Activated naive CD4-positive, alpha-beta T cell treated with Interleukin-2 at 50 U/mL for 16 hours (primary cell): ENCODE data around the gene SIX5.

ENCODE experiments used
- DNase-seq: peaks from one replicate; pipeline ENCODE4 v3.0.0-alpha.2; 2020

Gene SIX5

DNA sequence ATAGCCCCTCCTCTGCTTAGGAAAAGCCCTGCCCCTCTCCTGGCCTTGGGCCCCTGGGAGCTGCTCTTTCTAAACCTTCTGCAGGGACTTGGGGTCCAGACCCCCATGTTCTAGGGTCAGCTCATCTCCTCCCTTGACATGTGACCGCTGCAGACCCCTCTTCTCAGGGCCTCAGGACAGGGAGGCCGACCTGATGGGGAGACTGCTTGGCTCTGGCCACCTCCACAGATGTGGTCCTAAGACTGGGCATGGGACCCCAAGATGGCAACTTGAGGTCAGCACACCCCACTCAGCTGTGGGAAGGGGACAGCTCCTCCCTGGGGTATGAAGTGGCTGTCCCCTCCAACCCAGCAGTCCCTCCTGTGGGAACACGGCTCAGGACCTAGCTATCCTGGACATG lies 3.9 kb upstream of the SIX5 start:
- no peak for DNase-seq

DNA sequence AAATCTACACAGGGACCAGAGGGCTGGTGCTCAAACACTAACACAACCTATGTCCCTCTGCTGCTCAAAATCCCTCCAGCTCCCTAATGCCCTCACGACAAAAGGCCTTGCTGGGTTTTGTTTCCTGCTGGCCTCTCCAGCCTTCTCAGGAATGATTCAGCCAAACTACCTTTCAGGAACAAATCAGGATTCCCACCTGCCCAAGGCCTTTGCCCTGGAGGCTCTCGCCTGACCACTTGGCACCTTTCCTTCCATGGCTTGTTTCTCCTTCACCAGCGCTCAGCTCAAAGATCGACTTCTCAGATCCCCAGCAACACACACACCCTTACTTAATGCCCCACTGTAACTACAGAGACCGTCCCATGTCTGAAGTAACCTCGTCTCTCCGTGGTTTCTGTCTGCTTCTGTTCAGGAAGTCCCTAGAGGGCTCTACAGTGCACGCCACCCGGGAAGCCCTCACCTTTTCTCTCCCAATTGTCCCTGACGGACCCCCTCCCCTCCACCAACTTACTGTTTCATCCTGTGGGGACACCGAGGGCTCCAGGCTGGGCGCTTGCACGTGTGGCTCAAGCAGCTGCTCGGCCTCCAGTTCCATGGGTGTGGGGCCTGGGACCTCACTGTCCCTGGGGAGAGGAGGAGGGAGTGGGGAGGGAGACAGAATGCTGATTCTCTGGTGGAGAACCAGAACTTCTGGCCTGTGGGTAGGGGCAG lies 3.2 kb upstream of the SIX5 start:
- DNase-seq: no peak

GRCh38 chr19:45771311-45771933 lies 2.4 kb upstream of the SIX5 start:
- DNase-seq: no peak

DNA sequence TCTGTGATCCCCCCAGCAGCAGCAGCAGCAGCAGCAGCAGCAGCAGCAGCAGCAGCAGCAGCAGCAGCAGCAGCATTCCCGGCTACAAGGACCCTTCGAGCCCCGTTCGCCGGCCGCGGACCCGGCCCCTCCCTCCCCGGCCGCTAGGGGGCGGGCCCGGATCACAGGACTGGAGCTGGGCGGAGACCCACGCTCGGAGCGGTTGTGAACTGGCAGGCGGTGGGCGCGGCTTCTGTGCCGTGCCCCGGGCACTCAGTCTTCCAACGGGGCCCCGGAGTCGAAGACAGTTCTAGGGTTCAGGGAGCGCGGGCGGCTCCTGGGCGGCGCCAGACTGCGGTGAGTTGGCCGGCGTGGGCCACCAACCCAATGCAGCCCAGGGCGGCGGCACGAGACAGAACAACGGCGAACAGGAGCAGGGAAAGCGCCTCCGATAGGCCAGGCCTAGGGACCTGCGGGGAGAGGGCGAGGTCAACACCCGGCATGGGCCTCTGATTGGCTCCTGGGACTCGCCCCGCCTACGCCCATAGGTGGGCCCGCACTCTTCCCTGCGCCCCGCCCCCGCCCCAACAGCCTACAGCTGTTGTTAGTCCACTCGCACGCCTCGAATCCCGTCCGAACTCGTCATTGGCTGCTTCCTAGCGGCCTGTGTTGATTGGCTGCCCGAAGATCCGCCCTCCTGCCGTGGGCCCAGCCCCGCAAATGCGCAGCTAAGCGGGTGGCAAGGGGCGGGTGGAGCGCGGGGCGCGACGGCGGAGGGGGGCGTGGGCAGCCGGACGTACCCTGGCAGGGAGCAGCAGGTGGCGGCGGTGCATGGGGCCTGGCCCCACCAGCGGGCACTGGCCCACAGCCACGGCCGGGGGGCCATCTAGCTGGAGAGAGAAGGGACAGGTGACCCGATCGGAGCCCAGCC lies 1.4 kb upstream of the SIX5 start:
- peak; percentile 90 for DNase-seq

GRCh38 chr19:45769821-45770191 lies 754 bp upstream of the SIX5 start:
- DNase-seq: peak; percentile 60

GRCh38 chr19:45768655-45768983 lies 433 bp downstream of the SIX5 start:
- peak; percentile 44 for DNase-seq

- DNase-seq: no peak
These were observed 984 bp downstream of the SIX5 start for GRCh38 chr19:45767881-45768654.

- DNase-seq: no peak
These were observed 1.6 kb downstream of the SIX5 start for GRCh38 chr19:45767410-45767880.

GRCh38 chr19:45766869-45767346 lies 2.1 kb downstream of the SIX5 start:
- no peak for DNase-seq

DNA sequence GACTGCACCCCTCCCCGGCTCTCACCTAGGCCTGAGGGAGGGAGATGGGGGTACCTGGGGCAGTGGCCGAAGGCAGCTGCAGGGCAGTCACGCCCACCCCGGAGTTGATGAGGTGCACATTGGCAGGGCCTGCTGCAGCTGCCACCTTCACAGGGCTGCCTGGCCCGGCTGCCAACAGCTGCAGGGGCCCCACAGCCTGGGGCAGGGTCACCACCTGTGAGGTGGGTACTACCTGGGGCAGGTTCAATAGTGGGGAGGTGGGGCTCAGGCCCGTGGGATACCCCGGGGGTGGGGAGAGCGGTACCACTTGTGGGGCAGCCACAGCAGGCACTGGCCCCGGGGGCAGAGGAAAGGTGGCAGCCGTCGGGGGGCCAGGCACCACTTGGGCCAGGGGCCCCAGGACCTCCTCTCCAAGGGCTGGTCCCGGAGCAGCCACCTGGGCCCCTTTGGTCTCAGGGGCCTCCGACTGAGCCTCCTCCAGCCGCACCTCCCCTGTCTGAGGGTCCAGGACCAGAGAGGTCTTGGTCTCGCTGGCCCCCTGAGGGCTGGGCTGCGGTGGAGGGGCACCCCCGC lies 2.7 kb downstream of the SIX5 start:
- DNase-seq: no peak

DNA sequence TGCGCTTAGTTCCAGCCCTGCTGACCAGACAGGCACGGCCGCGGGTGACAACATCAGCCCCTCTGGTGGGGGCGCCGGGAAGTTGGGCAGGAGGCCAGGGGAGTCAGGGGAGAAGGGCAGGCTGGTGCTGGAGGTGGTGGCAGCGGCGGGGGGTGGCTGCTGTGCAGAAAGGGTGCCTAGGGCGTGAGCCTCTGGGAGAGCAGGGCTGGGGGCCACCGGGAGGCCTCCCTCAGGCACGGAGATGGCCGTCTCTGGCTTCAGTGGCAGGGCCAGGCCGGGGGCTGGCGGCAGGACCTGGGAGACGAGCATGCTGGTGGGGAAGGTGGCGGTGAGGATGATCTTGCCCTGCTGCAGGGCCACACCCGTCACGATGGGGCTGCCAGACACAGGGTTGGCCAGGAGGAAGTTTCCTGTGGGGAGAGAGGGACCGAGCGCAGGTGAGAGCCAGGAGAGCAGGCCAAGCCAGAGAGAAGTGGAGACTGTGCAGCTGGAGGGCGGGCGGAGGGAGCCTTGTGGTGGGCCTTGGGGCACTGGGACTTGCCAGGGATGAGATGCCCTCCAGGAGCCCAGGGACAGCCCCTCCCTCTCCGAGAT lies 3.3 kb downstream of the SIX5 start:
- DNase-seq: no peak

GRCh38 chr19:45764945-45765701 lies 3.9 kb downstream of the SIX5 start:
- no peak for DNase-seq

DNA sequence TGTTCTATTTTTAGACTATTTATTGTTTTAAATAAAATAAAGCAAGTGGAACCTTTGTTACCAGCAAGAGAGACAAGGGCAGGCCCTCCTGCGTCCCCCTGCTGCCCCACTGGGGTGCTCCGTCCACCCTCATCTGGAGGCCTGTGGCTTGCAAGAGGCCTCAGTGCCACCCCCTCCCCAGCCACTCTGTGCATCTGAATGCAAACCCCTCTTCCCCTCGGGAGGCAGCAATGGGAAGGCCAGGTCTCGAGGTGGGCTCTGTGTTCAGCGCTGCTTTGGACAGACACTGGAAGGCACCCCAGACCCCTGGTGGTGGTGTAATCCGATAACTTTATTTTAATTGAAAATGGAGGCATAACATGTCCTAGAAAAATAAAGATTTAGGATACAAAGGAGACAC lies 4.6 kb downstream of the SIX5 start:
- no peak for DNase-seq

DNA sequence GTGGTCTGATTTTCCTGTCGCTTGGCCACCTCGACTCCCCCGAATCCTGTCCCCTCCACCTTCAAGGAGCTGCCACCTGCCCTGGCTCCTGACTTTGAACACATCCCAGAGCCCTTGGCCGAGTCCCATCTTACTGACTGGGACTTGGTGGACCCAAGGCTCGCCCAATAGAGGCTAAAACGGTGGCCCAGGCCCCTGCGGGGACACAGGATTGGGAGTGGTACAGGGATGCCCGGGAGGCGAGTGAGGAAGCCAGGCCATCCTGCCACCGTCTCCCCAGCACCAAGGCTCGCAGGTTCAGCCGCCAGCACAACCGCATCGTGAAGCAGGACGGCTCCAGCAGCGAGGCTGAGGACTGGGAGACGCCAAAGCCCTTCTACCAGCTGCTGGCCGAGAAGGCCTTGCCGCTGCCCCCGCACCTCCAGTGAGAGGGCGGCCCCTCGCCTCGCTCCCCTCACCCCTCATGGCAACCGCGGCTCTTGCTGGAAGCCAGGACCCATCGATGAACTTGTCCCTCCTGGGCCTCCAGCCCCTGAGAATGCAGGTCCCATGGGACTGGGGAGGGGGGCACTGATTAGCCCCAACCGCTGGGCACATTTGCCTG lies 5.3 kb downstream of the SIX5 start:
- no peak for DNase-seq

DNA sequence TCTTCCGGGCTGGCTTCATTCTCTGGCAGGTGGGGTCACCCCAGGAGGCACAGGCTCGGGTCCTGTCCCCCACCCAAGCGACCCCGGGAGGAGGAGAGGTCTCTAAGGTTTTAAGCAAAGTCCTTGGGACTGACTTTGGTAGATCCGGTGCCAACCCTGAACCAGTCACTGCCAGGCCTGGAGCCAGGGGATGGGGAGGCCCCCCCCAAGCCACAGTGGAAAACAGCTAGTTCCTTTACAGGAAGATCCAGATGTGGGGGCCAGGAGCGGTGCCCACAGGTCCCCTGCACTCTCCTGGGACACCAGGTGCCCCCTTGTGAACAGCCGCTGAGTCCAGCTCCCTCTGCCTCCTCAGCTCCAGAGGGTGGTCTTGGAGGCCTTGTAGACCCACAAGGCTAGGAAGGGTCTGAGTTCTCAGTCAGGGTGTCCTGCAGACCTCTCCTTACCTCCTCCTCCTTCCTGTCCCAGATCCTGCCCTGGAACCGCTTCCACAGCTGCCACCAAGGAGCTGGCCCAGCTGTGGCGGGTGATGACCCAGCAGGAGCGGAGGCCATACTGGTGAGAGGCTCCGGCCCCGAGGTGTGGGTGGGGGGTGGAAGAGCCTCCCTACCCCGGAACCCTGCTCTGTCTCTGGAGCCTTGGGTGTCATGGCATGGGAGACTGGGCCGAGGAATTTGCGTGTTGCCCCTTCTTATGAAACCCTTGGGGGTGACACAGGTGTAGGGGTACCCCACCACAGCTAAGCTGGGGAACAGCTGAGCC lies 6.0 kb downstream of the SIX5 start:
- DNase-seq: no peak

- no peak for DNase-seq
These were observed 7.3 kb downstream of the SIX5 start for GRCh38 chr19:45761714-45762113.

DNA sequence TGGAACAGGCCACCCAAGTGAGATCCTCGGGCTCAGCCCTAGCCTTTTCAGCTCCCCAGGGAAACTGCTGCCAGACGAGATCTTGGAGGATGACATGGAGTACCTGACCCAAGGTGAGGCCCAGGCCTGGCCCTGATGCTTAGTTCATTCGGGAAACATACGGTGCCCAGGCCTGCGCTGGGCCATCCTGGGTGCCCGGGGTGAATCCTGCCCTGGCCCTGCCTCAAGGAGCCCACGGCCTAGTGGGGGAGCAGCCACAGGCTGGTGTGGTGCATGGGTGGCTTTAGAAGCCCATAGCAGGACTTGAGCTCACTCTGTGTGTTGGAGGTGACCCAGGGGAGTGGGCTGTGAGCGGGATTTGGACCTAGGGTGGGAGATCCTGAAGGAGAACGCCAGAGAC lies 10.1 kb downstream of the SIX5 start:
- DNase-seq: no peak

GRCh38 chr19:45757695-45758094 lies 11.4 kb downstream of the SIX5 start:
- DNase-seq: no peak

DNA sequence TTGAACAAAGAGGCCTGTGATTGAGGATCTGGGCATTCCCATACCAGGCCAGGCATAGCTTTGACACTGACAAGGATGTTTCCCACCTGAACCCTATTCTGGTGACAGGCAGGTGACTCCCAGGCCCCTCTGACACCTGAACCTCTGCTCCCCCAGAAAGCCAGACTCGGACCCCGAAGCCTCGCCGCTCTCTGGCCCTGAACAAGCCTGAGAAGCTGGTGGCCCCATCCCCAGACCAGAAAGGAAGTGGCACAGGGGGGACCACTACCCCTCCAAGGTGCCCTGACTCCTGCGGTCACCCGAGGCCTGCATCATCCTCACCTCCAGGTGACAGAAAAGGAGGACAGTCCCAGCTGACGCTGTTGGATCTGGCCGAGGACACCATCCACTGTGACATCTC lies 14.7 kb downstream of the SIX5 start:
- no peak for DNase-seq

GRCh38 chr19:45753548-45753947 lies 15.5 kb downstream of the SIX5 start:
- no peak for DNase-seq
